ENCODE results near the gene STXBP2.

GRCh38 chr19:7670790-7671189 lies 33.9 kb downstream of the STXBP2 start:
- TF ChIP-seq POLR2AphosphoS5 (IDR thresholded peaks at IDR 0.05; ENCODE audit: borderline replicate concordance, low read depth, low read length) (no peak), EZH2 (IDR thresholded peaks at IDR 0.05) (no peak)
